BJ (cell line): ENCODE data around the gene PRTFDC1. TPM values are rescaled to one million over a fixed set of nuclear protein-coding genes. Genes with fewer than 3 reads are reported as not detected.

ENCODE experiments used
- CTCF ChIA-PET: fragments of 350-600 bp; formaldehyde crosslinking; extraction: SDS; loops from one replicate; lab custom pipeline; 2021; ENCODE audit warnings: antibody characterized with exemption, inconsistent platforms; lab: Yijun Ruan, JAX
- POLR2A ChIA-PET: fragments of 300-600 bp; sonication (Branson Sonifier 250); formaldehyde crosslinking; extraction: SDS; loops from one replicate; lab custom pipeline; 2021; ENCODE audit warnings: antibody characterized with exemption; lab: Charles Lee
- DNase-seq: peaks from one replicate; pipeline ENCODE4 v3.0.0-alpha.2; 2011; ENCODE audit warnings: low read depth
- H3K27me3 ChIP-seq: 2 replicates; pipeline ENCODE4 v1.6.0; 2011; ENCODE audit warnings: low read length; ENCODE audit not compliant: control insufficient read depth, insufficient read depth
- H3K36me3 ChIP-seq: 2 replicates; pipeline ENCODE4 v1.5.1; 2011; ENCODE audit warnings: low read length; ENCODE audit not compliant: control insufficient read depth, insufficient read depth
- H3K4me3 ChIP-seq: 2 replicates; pipeline ENCODE4 v1.5.1; 2011; ENCODE audit warnings: low read depth, mild to moderate bottlenecking, control low read depth, low read length
- polyA plus RNA-seq: library from polyadenylated mRNA; depleted of rRNA; stranded (reverse); fragments of >200 nt; gene quantifications from 2 replicates; pipeline ENCODE4 v1.2.3, GENCODE V29; 2011
- TF ChIP-seq, protein P1 (sequence below): IDR thresholded peaks from 2 replicates; pipeline ENCODE4 v1.5.1; 2011; ENCODE audit warnings: low read depth, mild to moderate bottlenecking, control low read depth, inconsistent platforms, low read length, moderate library complexity; ENCODE audit not compliant: insufficient read depth

Gene PRTFDC1
- polyA plus RNA-seq, 1 experiment = 8.1 TPM

DNA sequence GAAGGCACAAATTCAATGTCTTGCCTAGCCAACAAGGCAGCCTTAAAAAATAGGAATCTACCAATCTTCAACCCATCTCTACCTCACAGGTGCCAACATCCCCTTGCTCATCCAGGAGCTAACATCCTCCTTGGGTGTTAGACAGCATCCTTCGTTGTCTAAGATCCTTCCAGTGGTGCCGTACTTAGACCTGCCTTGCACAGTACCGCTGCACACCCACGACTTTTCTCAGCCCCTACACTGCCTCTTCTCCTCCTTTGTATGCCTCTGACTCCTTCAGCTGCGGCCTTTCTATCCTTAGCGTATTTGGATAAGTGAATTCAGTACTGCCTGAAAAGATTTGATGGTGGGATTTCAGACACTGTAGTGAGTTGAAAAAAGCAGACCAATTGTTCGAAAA, 15.9 kb upstream of the PRTFDC1 start:
- TF ChIP-seq, protein P1, sequence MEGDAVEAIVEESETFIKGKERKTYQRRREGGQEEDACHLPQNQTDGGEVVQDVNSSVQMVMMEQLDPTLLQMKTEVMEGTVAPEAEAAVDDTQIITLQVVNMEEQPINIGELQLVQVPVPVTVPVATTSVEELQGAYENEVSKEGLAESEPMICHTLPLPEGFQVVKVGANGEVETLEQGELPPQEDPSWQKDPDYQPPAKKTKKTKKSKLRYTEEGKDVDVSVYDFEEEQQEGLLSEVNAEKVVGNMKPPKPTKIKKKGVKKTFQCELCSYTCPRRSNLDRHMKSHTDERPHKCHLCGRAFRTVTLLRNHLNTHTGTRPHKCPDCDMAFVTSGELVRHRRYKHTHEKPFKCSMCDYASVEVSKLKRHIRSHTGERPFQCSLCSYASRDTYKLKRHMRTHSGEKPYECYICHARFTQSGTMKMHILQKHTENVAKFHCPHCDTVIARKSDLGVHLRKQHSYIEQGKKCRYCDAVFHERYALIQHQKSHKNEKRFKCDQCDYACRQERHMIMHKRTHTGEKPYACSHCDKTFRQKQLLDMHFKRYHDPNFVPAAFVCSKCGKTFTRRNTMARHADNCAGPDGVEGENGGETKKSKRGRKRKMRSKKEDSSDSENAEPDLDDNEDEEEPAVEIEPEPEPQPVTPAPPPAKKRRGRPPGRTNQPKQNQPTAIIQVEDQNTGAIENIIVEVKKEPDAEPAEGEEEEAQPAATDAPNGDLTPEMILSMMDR = no peak
- CTCF ChIA-PET = interaction anchor here (0.7 kb wide), 1 partner anchor 29 kb away, joined by 3 read pairs; no protein-coding TSS in a partner anchor

GRCh38 chr10:24966962-24967481, 14.6 kb upstream of the PRTFDC1 start:
- no peaks in the 10 kb centered on the region for H3K36me3 ChIP-seq
- ChIA-PET CTCF (interaction anchor here (0.6 kb wide), 1 partner anchor 86 kb away, joined by 3 read pairs; no protein-coding TSS in a partner anchor), POLR2A (no interaction called here)
- no peaks in the 10 kb centered on the region for H3K27me3 ChIP-seq
- no peak for DNase-seq
- TF ChIP-seq, protein P1 = no peak
- no peak overlapping the region for H3K4me3 ChIP-seq

More for the DNA sequence above, 15.9 kb upstream of the PRTFDC1 start:
- DNase-seq = no peak
- POLR2A ChIA-PET = no interaction called here
- H3K36me3 ChIP-seq = no peaks in the 10 kb centered on the region
- H3K4me3 ChIP-seq = no peak overlapping the region
- no peaks in the 10 kb centered on the region for H3K27me3 ChIP-seq

DNA sequence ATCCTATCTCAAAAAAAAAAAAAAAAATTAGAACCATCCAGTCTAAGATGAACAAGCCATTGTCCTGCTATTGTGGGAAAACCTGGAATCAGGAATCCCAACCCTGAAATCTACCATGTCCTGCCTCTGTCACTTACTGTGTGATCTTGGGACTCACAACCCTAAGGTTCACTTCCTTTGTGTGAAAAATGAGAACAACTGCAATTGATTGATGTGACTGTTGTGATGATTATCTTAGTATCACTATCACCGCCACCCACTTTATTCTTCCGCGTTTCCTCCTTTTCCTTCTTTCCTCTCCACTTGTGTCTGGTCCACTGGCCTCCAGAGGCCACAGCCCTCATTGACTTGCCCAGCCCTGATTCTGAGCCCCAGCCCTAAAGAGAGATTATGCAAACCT, 12.6 kb upstream of the PRTFDC1 start:
- H3K4me3 ChIP-seq = no peak overlapping the region
- TF ChIP-seq, protein P1 = no peak
- H3K27me3 ChIP-seq = no peaks in the 10 kb centered on the region
- no peaks in the 10 kb centered on the region for H3K36me3 ChIP-seq
- POLR2A ChIA-PET = interaction anchor here (0.6 kb wide), 1 partner anchor 355 kb away, joined by 4 read pairs; no protein-coding TSS in a partner anchor
- DNase-seq = no peak
- CTCF ChIA-PET = interaction anchor here (1.6 kb wide), 1 partner anchor 12 kb away, joined by 4 read pairs; no protein-coding TSS in a partner anchor

GRCh38 chr10:24963521-24964041, 11.2 kb upstream of the PRTFDC1 start:
- Histone ChIP-seq H3K27me3 (no peaks in the 10 kb centered on the region), H3K36me3 (no peaks in the 10 kb centered on the region), H3K4me3 (no peak overlapping the region)
- ChIA-PET CTCF (interaction anchor here (1.1 to 1.5 kb wide), 3 partner anchors 11 to 321 kb away, joined by 3 to 4 read pairs (median 3); no protein-coding TSS in a partner anchor), POLR2A (no interaction called here)
- TF ChIP-seq, protein P1 = no peak
- no peak for DNase-seq

DNA sequence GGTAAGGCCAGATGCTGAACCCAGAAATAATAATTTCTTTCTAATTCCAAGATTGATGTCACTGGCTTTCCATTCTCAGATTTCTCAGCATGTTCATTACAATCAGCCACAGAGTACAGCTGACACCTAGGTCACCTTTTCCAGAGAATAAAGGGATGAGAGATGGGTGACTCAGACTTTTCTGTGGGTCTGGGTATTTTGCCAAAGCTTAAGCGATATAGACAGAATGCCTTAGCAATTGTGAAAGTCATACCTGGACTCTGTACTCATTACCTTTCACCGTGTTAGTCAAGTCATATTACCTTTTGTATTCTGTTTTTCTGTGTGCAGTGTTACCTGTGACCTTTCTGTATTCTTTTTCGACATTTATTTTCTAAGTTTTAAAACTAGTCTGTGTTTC, 10.6 kb upstream of the PRTFDC1 start:
- DNase-seq = no peak
- ChIA-PET POLR2A (no interaction called here), CTCF (interaction anchor here (0.8 to 1.5 kb wide), 3 partner anchors 12 to 345 kb away, joined by 3 to 4 read pairs (median 3); no protein-coding TSS in a partner anchor)
- TF ChIP-seq, protein P1 = no peak
- no peaks in the 10 kb centered on the region for H3K27me3 ChIP-seq
- no peaks in the 10 kb centered on the region for H3K36me3 ChIP-seq
- no peak overlapping the region for H3K4me3 ChIP-seq
